HEK293T (cell line): ENCODE results near the gene PCNX1.

Source experiments
- ARNT ChIP-seq: fragments of 450-650 bp; IDR thresholded peaks from 2 replicates; pipeline ENCODE4 v1.6.1; 2017; ENCODE audit warnings: mild to moderate bottlenecking
- FOXK2 ChIP-seq: fragments of 450-650 bp; IDR thresholded peaks from 2 replicates; pipeline ENCODE4 v1.6.1; 2016; ENCODE audit warnings: mild to moderate bottlenecking
- HDGF ChIP-seq: fragments of 450-650 bp; IDR thresholded peaks from 2 replicates; pipeline ENCODE4 v1.6.1; 2017; ENCODE audit warnings: antibody characterized with exemption, borderline replicate concordance
- L3MBTL2 ChIP-seq: fragments of 450-650 bp; conservative IDR thresholded peaks from 2 replicates; pipeline ENCODE4 v1.6.1; 2016; ENCODE audit warnings: mild to moderate bottlenecking
- SP1 ChIP-seq: fragments of 450-650 bp; IDR thresholded peaks from 2 replicates; pipeline ENCODE4 v1.6.1; 2017
- SUZ12 ChIP-seq: fragments of 450-650 bp; IDR thresholded peaks from 2 replicates; pipeline ENCODE4 v1.6.1; 2016; ENCODE audit warnings: mild to moderate bottlenecking
- TARDBP ChIP-seq: fragments of 450-650 bp; IDR thresholded peaks from 2 replicates; pipeline ENCODE4 v1.6.1; 2016

- no peak for TF ChIP-seq FOXK2
- no peak for TF ChIP-seq HDGF
- TF ChIP-seq ARNT = no peak
- no peak for TF ChIP-seq SP1
- TF ChIP-seq SUZ12 = no peak
- no peak for TF ChIP-seq L3MBTL2
- TF ChIP-seq TARDBP = no peak
Observed at GRCh38 chr14:70907996-70908934, 1.0 kb downstream of the PCNX1 start.
